K562 (cell line): Measurements from ENCODE around the gene ATP7B. TPM values are rescaled to one million over a fixed set of nuclear protein-coding genes. Genes with fewer than 3 reads are reported as not detected.

Experiments
- BRD4 ChIP-seq: fragments of 200-600 bp; sonication (generic); IDR thresholded peaks from 2 replicates; pipeline ENCODE4 v1.6.1; 2017; ENCODE audit warnings: inconsistent platforms
- CBFA2T2 ChIP-seq: fragments of 450-650 bp; conservative IDR thresholded peaks from 2 replicates; pipeline ENCODE4 v1.6.1; 2017; ENCODE audit warnings: mild to moderate bottlenecking
- CREB1 ChIP-seq, 2 experiments: sonication (generic) in 1 of 2; formaldehyde crosslinking in 1 of 2; IDR thresholded peaks; 2 replicates each; pipeline versions ENCODE4 v1.6.1 to v1.8.0; 2012 to 2022; ENCODE audit warnings: inconsistent platforms in 1 of 2, mild to moderate bottlenecking in 1 of 2, missing genetic modification reagents in 1 of 2, moderate library complexity in 1 of 2
- FIP1L1 ChIP-seq: fragments of 200-400 bp; formaldehyde crosslinking; IDR thresholded peaks from 2 replicates; pipeline ENCODE4 v1.6.1; 2018; ENCODE audit warnings: mild to moderate bottlenecking, low read depth, low read length; ENCODE audit not compliant: poor library complexity, severe bottlenecking
- HDAC2 ChIP-seq: fragments of 450-650 bp; IDR thresholded peaks from 2 replicates; pipeline ENCODE4 v1.6.1; 2016; ENCODE audit warnings: mild to moderate bottlenecking
- KLF16 ChIP-seq: IDR thresholded peaks from 2 replicates; pipeline ENCODE4 v1.6.1; 2016; ENCODE audit warnings: antibody characterized with exemption
- NEUROD1 ChIP-seq: fragments of 150-350 bp; IDR thresholded peaks from 2 replicates; pipeline ENCODE4 v1.6.1; 2014; ENCODE audit warnings: borderline replicate concordance, low read length, low read depth; ENCODE audit not compliant: partially characterized antibody
- NR2C2 ChIP-seq, 2 experiments: fragments of 200-800 bp in 1 of 2; sonication (Bioruptor generic) in 1 of 2; sonication (generic) in 1 of 2; formaldehyde crosslinking in 1 of 2; IDR thresholded peaks; 2 replicates each; pipeline versions ENCODE4 v1.6.1 to v1.8.0; 2016 to 2022; ENCODE audit warnings: mild to moderate bottlenecking in 1 of 2, missing compliant biosample characterization in 1 of 2, missing genetic modification characterization in 1 of 2, missing genetic modification reagents in 1 of 2
- TOE1 ChIP-seq, 2 experiments: fragments of 450-650 bp in 1 of 2; sonication (generic) in 1 of 2; formaldehyde crosslinking in 1 of 2; IDR thresholded peaks; 2 replicates each; pipeline versions ENCODE4 v1.7.1 to v1.8.0; 2016 to 2022; ENCODE audit warnings: borderline replicate concordance in 2 of 2, mild to moderate bottlenecking in 2 of 2, antibody characterized with exemption in 1 of 2, inconsistent platforms in 1 of 2, low read depth in 1 of 2, missing genetic modification reagents in 1 of 2, moderate library complexity in 1 of 2
- ZBTB1 ChIP-seq: sonication (generic); formaldehyde crosslinking; IDR thresholded peaks from 2 replicates; pipeline ENCODE4 v1.8.1; 2023; ENCODE audit warnings: missing genetic modification reagents, low read depth, mild to moderate bottlenecking, borderline replicate concordance
- ZNF589 ChIP-seq: fragments of 200-800 bp; sonication (Bioruptor generic); IDR thresholded peaks from 2 replicates; pipeline ENCODE4 v1.6.1; 2016; ENCODE audit warnings: low read depth, missing genetic modification characterization, missing compliant biosample characterization
- polyA plus RNA-seq, 8 experiments: library from polyadenylated mRNA; depleted of rRNA in 4 of 8; stranded (reverse) in 5 of 8; unstranded in 3 of 8; fragments of >200 nt; fragmentation: Nextera tagmentation in 2 of 8; fragmentation: Illumina TruSeq in 1 of 8; extraction: Ambion mirVana in 2 of 8; extraction: Trizol in 1 of 8; gene quantifications; 2 replicates each; pipeline versions ENCODE4 v1.2.1 to v1.2.3, GENCODE V29; 2011 to 2014; ENCODE audit warnings: inconsistent platforms in 1 of 8, missing spikeins in 1 of 8
- total RNA-seq, 7 experiments: library from RNA; depleted of rRNA in 6 of 7; stranded (reverse); fragments of >200 nt in 6 of 7; fragmentation: Illumina TruSeq in 2 of 7; extraction: Trizol in 2 of 7; gene quantifications; 2 replicates each; pipeline versions ENCODE4 v1.2.1 to v1.2.3, GENCODE V29; 2011 to 2021; ENCODE audit warnings: low replicate concordance in 1 of 7
- TF ChIP-seq, protein P1 (sequence below): fragments of 450-650 bp; IDR thresholded peaks from 2 replicates; pipeline ENCODE4 v1.6.1; 2016; ENCODE audit warnings: mild to moderate bottlenecking
- TF ChIP-seq, protein P2 (sequence below), 2 experiments: fragments of 450-650 bp in 1 of 2; sonication (generic) in 1 of 2; formaldehyde crosslinking in 1 of 2; IDR thresholded peaks; 2 replicates each; pipeline versions ENCODE4 v1.7.1 to v1.9.0; 2016 to 2022; ENCODE audit warnings: inconsistent platforms in 1 of 2, mild to moderate bottlenecking in 1 of 2, missing genetic modification reagents in 1 of 2

Gene ATP7B
- total and polyA plus RNA-seq, 9 of the 15 experiments (the other 6 are each of a cell fraction or from before 2014, with no cell fraction given), result 1.1 to 20.4 (median 8.5) TPM

GRCh38 chr13:51921790-51922740 lies 89.2 kb downstream of the ATP7B start (continued):
- TF ChIP-seq ZNF589 (CRISPR knock-in tag) (peak; percentile 77; the same call in 1 of the 2 replicates), BRD4 (no peak), NEUROD1 (peak; percentile 76), CREB1 (IDR thresholded peaks at IDR 0.05) (0 out of 2 replicates have a peak, but pooled peaks have one; percentile 43), CREB1 (CRISPR knock-in tag; IDR thresholded peaks at IDR 0.05) (no peak), ZBTB1 (CRISPR knock-in tag) (no peak), TOE1 (IDR thresholded peaks at IDR 0.05; ENCODE audit: borderline replicate concordance) (peak; percentile 37; the same call in 1 of the 2 replicates), TOE1 (CRISPR knock-in tag; IDR thresholded peaks at IDR 0.05; ENCODE audit: borderline replicate concordance, low read depth) (no peak), KLF16 (peak; percentile 88), FIP1L1 (no peak), HDAC2 (peak; percentile 83), NR2C2 (CRISPR knock-in tag; IDR thresholded peaks at IDR 0.05) (no peak; the same call in 1 of the 2 replicates), NR2C2 (tag; IDR thresholded peaks at IDR 0.05) (peak; percentile 85), CBFA2T2 (peak; percentile 87)
- TF ChIP-seq, protein P1, sequence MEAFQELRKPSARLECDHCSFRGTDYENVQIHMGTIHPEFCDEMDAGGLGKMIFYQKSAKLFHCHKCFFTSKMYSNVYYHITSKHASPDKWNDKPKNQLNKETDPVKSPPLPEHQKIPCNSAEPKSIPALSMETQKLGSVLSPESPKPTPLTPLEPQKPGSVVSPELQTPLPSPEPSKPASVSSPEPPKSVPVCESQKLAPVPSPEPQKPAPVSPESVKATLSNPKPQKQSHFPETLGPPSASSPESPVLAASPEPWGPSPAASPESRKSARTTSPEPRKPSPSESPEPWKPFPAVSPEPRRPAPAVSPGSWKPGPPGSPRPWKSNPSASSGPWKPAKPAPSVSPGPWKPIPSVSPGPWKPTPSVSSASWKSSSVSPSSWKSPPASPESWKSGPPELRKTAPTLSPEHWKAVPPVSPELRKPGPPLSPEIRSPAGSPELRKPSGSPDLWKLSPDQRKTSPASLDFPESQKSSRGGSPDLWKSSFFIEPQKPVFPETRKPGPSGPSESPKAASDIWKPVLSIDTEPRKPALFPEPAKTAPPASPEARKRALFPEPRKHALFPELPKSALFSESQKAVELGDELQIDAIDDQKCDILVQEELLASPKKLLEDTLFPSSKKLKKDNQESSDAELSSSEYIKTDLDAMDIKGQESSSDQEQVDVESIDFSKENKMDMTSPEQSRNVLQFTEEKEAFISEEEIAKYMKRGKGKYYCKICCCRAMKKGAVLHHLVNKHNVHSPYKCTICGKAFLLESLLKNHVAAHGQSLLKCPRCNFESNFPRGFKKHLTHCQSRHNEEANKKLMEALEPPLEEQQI, result no peak
- TF ChIP-seq, protein P2, sequence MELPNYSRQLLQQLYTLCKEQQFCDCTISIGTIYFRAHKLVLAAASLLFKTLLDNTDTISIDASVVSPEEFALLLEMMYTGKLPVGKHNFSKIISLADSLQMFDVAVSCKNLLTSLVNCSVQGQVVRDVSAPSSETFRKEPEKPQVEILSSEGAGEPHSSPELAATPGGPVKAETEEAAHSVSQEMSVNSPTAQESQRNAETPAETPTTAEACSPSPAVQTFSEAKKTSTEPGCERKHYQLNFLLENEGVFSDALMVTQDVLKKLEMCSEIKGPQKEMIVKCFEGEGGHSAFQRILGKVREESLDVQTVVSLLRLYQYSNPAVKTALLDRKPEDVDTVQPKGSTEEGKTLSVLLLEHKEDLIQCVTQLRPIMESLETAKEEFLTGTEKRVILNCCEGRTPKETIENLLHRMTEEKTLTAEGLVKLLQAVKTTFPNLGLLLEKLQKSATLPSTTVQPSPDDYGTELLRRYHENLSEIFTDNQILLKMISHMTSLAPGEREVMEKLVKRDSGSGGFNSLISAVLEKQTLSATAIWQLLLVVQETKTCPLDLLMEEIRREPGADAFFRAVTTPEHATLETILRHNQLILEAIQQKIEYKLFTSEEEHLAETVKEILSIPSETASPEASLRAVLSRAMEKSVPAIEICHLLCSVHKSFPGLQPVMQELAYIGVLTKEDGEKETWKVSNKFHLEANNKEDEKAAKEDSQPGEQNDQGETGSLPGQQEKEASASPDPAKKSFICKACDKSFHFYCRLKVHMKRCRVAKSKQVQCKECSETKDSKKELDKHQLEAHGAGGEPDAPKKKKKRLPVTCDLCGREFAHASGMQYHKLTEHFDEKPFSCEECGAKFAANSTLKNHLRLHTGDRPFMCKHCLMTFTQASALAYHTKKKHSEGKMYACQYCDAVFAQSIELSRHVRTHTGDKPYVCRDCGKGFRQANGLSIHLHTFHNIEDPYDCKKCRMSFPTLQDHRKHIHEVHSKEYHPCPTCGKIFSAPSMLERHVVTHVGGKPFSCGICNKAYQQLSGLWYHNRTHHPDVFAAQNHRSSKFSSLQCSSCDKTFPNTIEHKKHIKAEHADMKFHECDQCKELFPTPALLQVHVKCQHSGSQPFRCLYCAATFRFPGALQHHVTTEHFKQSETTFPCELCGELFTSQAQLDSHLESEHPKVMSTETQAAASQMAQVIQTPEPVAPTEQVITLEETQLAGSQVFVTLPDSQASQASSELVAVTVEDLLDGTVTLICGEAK (IDR thresholded peaks at IDR 0.05), result 0 out of 2 replicates have a peak, but pooled peaks have one; percentile 13
- TF ChIP-seq, protein P2 (CRISPR knock-in tag; IDR thresholded peaks at IDR 0.05), result no peak
